IPS-20b (cell line): ENCODE data around the gene INTS2.

Source experiments
- H3K27ac ChIP-seq: one replicate; pipeline ENCODE4 v1.5.1; 2013; ENCODE audit warnings: low read length
- H3K27me3 ChIP-seq: 2 replicates; pipeline ENCODE4 v1.6.1; 2013; ENCODE audit warnings: mild to moderate bottlenecking, low read length, inconsistent platforms; ENCODE audit not compliant: insufficient read depth
- H3K36me3 ChIP-seq: 2 replicates; pipeline ENCODE4 v1.6.1; 2013; ENCODE audit warnings: low read depth, mild to moderate bottlenecking, inconsistent platforms, low read length, moderate library complexity; ENCODE audit not compliant: insufficient read depth
- H3K4me1 ChIP-seq: 2 replicates; pipeline ENCODE4 v1.6.1; 2013; ENCODE audit warnings: mild to moderate bottlenecking, control low read depth, inconsistent platforms, low read length, moderate library complexity; ENCODE audit not compliant: insufficient read depth
- H3K4me3 ChIP-seq: 2 replicates; pipeline ENCODE4 v1.5.1; 2013; ENCODE audit warnings: mild to moderate bottlenecking, low read length, inconsistent platforms
- H3K9ac ChIP-seq: 2 replicates; pipeline ENCODE4 v1.6.1; 2013; ENCODE audit warnings: low read depth, mild to moderate bottlenecking, inconsistent platforms, low read length, moderate library complexity
- H3K9me3 ChIP-seq: 2 replicates; pipeline ENCODE4 v1.6.1; 2013; ENCODE audit warnings: mild to moderate bottlenecking, low read depth, low read length, inconsistent platforms; ENCODE audit not compliant: insufficient read depth

Gene INTS2

DNA sequence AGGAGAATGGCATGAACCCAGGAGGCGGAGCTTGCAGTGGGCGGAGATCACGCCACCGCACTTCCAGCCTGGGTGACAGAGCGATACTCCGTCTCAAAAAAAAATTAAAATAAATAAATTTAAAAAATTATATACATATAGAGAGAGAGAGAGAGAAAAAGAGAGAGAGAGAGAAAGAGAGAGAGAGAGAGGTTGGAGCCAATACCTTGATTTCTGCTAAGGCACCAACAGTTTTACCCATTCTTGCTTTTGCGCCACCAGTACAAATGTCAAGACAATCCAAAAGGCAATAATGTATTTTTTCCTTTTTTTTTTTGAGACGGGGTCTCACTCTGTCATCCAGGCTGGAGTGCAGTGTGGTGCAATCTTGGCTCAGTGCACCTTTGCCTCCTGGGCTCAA lies 81.7 kb downstream of the INTS2 start:
- no peak overlapping the region for H3K9ac ChIP-seq
- peaks cover 75% of the 10 kb centered on the region for H3K36me3 ChIP-seq
- no peaks in the 10 kb centered on the region for H3K4me1 ChIP-seq
- no peaks in the 10 kb centered on the region for H3K27me3 ChIP-seq
- no peak overlapping the region for H3K27ac ChIP-seq
- H3K9me3 ChIP-seq, result no peaks in the 10 kb centered on the region
- no peak overlapping the region for H3K4me3 ChIP-seq

DNA sequence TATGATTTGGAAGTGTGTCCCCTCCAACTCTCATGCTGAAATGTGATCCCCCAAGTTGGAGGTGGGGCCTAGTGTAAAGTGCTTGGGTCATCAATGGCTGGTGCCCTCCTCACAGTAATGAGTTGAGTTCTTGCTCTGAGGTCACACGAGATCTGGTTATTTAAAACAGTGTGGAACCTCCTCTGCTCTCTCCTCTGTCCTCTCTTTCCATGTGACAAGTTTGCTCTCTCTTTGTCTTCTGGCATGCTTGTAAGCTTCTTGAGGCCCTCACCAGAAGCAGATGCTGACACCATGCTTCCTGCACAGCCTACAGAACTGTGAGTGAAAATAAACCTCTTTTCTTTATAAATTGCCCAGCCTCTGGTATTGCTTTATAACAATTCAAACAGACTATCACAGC lies 84.3 kb downstream of the INTS2 start:
- peaks cover 60% of the 10 kb centered on the region for H3K36me3 ChIP-seq
- no peaks in the 10 kb centered on the region for H3K9me3 ChIP-seq
- H3K9ac ChIP-seq, result no peak overlapping the region
- H3K4me3 ChIP-seq, result no peak overlapping the region
- no peak overlapping the region for H3K27ac ChIP-seq
- no peaks in the 10 kb centered on the region for H3K27me3 ChIP-seq
- H3K4me1 ChIP-seq, result no peaks in the 10 kb centered on the region

DNA sequence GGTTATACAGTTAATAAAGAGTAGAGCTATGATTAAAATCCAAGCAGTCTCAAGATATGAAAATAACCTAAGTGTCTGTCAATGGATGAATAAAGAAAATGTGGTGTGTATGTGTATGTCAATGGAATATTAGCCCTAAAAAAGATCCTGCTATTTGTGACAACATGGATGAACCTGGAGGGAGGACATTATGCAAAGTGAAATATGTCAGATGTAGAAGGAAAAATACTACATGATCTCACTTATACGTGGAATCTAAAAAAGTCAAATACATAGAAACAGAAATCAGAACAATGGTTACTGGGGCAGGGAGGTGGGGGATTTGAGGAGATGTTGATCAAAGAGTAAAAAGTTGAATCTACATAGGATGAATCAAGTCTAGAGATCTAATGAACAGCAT lies 84.9 kb downstream of the INTS2 start:
- no peaks in the 10 kb centered on the region for H3K9me3 ChIP-seq
- no peaks in the 10 kb centered on the region for H3K4me1 ChIP-seq
- no peak overlapping the region for H3K9ac ChIP-seq
- H3K4me3 ChIP-seq, result no peak overlapping the region
- H3K27me3 ChIP-seq, result no peaks in the 10 kb centered on the region
- H3K27ac ChIP-seq, result no peak overlapping the region
- peaks cover 59% of the 10 kb centered on the region for H3K36me3 ChIP-seq

DNA sequence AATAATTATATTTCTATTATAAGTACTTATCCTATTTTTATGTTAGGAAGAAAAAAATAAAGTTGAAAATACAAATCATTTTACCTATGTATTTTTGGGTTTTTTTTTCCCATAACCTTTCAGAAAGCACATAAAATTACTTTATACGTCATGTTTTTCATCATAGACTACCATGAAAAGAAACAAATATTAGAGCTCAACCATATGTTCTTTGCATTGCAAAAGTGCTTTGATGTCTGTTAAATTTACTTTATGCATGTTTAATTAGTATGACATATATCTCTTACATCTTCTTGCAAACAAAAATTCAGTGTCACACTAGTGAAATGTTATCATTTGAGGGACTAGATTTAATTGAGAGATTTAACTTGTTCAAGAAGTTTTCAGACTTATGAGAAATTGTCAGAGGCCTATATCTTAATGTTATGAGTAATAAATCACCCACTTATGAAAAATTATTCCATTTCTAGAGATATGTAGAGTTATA lies 88.4 kb downstream of the INTS2 start:
- Histone ChIP-seq H3K4me1 (no peaks in the 10 kb centered on the region; the same call in 1 of the 2 replicates), H3K9ac (no peak overlapping the region), H3K9me3 (no peaks in the 10 kb centered on the region), H3K27ac (no peak overlapping the region), H3K4me3 (no peak overlapping the region), H3K27me3 (no peaks in the 10 kb centered on the region), H3K36me3 (peaks cover 29% of the 10 kb centered on the region)

DNA sequence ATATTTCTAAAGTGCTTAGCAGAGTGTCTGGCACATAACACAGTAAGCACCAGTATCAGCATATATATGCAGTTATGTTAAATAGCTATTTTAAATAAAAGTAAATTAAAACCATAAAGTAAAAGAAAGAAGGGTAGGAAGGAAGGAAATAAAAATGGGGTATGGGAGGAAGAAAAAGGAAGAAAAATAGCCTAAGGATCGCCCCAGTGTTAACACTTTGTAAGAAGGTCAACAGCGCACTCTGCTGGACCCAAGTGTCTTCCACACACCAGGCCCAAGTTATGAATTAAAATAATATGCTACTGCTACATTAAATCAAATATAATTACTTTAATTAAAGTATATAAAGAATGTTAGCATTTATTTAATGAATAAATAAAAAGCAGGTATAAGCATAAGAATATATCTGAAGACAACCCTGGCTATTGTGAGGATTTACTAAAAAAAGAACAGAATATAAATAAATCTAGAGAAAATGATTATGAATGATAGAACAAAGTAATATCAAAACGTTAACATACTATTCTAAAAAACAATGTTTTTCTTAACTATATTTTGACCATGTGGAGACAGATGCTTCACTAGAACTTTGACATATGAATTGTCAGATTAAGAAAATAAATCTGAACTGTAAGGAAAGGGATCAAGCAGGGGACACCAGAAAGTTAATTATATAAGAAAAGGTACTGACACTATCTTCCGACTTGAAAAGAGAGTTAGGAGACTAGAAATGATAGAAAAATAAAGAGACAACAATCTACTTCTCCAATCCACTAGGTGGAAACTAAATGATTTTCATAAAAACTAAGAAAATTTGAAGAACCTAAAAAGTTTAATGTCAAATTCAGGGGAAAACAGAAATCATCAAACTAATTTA lies 90.4 kb downstream of the INTS2 start:
- no peaks in the 10 kb centered on the region for H3K27me3 ChIP-seq
- H3K4me3 ChIP-seq, result no peak overlapping the region
- no peak overlapping the region for H3K9ac ChIP-seq
- H3K36me3 ChIP-seq, result peaks cover 14% of the 10 kb centered on the region; the same call in 1 of the 2 replicates
- no peaks in the 10 kb centered on the region; the same call in 1 of the 2 replicates for H3K4me1 ChIP-seq
- no peak overlapping the region for H3K27ac ChIP-seq
- no peaks in the 10 kb centered on the region for H3K9me3 ChIP-seq

DNA sequence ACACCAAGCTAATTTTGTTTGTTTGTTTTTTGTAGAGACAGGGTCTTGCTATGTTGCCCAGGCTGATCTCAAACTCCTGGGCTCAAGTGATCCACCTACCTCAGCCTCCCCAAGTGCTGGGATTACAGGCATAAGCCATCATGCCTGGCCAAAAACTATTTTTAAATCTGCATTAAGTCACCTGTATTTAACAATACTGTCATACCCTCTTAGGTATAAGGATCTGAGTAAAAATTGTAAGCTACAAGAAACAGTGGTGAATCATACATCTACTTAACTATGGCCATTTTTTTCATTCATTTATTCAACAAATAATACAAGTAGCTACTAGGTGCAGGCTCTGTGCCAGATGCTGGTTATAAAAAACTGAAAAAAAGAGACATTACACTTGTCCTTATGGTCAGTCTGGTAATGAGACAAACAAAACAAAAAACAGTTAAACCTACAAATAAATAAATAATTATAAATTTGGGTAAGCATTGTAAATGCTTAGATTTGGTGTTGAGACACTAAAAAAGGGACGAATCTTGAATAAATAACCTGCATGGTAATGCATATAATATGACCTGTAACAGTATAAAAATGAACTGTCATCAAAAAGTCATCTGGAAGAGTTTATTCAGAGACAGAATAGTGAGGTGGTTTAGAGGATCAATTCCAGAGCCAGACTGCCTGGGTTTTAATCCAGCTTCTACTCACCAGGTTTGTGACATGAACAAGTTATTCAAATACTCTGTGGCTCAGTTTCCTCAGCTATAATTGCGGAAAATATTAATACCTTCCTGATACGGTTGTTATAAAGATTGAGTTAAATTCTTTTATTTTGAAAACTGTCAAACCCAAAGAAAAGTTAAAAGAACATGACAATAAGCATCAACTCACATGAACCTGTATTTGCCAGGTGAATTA lies 91.3 kb downstream of the INTS2 start:
- Histone ChIP-seq H3K9me3 (no peaks in the 10 kb centered on the region), H3K4me3 (no peak overlapping the region), H3K36me3 (peaks cover 6% of the 10 kb centered on the region; the same call in 1 of the 2 replicates), H3K27me3 (no peaks in the 10 kb centered on the region), H3K9ac (no peak overlapping the region), H3K27ac (no peak overlapping the region), H3K4me1 (no peaks in the 10 kb centered on the region; the same call in 1 of the 2 replicates)

DNA sequence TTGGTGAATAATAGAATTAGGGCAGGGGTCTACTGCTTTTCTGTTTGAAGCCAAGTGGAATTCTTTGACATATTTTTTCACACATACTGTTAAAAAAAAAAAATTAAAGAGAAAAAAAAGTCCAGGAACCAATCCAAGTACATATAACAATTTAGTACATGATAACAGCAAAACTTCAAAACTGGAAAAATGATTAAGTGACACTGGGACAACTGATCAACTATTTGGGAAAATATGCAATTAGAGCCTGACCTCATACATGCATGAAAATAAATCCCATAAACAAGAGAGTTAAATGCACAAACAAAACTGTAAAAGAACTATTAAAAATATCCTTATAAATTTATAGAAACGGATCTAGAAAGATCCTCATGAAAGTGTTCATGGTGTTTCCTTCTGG lies 92.2 kb downstream of the INTS2 start:
- Histone ChIP-seq H3K36me3 (0 out of 2 replicates have a peak, but pooled peaks cover 4% of the 10 kb centered on the region), H3K4me3 (no peak overlapping the region), H3K27ac (no peak overlapping the region), H3K27me3 (no peaks in the 10 kb centered on the region), H3K9me3 (no peaks in the 10 kb centered on the region), H3K9ac (no peak overlapping the region), H3K4me1 (no peaks in the 10 kb centered on the region; the same call in 1 of the 2 replicates)

DNA sequence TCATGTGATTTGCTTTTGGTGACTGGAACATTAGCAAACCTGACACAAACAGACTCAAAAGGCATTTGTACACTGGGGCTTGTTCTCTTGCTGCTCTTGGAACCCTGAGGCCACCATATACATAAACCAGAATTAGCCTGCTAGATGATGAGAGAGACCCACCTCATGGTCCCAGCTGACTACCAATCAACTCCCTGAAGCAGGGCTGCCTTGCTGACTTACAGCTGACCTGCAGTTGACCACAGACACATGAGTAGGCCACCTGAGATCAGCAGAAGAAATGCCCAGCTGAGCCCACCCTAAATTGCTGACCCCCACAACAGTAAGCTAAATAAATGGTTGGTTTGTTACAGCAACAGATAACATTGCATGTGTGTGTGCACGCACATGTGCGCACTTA lies 93.2 kb downstream of the INTS2 start:
- H3K4me3 ChIP-seq, result no peak overlapping the region
- no peaks in the 10 kb centered on the region for H3K9me3 ChIP-seq
- no peaks in the 10 kb centered on the region; the same call in 1 of the 2 replicates for H3K4me1 ChIP-seq
- H3K27me3 ChIP-seq, result no peaks in the 10 kb centered on the region
- H3K36me3 ChIP-seq, result 0 out of 2 replicates have a peak, but pooled peaks cover 4% of the 10 kb centered on the region
- H3K9ac ChIP-seq, result no peak overlapping the region
- no peak overlapping the region for H3K27ac ChIP-seq

DNA sequence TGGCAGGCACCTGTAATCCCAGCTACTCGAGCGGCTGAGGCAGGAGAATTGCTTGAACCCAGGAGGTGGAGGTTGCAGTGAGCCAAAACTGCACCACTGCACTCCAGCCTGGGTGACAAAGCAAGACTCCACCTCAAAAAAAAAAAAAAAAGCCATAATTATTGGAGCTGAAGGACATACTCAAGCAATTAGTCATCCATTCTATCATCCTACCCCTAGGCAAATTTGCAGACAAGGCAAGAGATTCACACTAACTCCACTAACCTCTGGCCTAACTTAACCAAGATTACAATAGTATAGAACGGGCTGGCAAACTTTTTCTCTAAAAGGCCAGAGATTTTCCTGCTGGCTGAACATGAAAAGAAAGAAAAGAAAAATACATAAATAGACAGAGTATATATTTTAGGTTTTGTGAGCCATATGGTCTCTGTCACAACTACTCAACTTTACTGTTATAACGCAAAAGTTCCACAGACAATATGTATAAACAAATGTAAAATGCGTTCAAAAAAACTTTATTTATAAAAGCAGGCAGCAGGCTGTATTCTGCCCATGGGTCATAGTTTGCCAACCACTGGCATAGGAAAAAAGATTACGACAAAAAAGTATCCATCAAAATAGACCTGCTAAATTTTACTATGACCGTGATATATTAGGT lies 94.1 kb downstream of the INTS2 start:
- no peaks in the 10 kb centered on the region for H3K27me3 ChIP-seq
- H3K36me3 ChIP-seq, result 0 out of 2 replicates have a peak, but pooled peaks cover 8% of the 10 kb centered on the region
- H3K9ac ChIP-seq, result no peak overlapping the region
- no peak overlapping the region for H3K4me3 ChIP-seq
- H3K27ac ChIP-seq, result no peak overlapping the region
- no peaks in the 10 kb centered on the region for H3K9me3 ChIP-seq
- H3K4me1 ChIP-seq, result no peaks in the 10 kb centered on the region; the same call in 1 of the 2 replicates

DNA sequence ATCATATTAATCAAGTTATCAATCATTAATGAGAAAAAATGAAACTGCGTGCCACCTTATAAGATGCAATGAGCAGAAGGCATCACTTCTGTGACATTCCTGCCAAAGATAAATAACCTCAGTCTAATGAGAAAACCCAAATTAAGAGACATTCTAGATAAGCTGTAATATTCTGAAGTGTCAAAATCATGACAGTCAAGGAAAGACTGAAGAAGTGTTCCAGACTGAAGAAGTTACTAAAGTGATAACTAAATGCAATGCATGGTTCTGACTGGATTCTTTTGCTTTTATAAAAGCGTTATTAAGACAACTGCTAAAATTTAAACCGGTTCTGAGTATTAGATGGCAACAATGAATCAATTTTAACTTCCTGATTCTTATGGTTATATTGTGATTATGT lies 95.3 kb downstream of the INTS2 start:
- Histone ChIP-seq H3K4me1 (no peaks in the 10 kb centered on the region; the same call in 1 of the 2 replicates), H3K9me3 (peaks cover 8% of the 10 kb centered on the region; the same call in 1 of the 2 replicates), H3K36me3 (peaks cover 20% of the 10 kb centered on the region)

DNA sequence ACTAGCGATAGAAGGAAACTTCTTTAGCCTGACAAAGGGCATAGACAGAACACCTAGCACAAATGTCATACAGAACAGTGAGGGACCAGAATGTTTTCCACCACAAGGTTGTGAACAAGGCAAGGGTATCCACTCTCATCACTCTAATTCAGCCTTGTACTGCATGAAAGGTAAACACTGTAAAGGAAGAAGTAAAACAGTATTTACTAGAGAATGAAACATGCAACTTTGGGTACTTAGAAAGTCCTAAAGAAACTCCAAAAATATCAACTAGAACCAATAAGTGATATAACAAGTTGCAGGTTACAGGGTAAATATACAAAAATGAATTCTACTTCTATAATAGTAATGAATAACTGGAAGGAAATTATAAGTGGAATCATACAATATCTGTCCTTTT lies 96.7 kb downstream of the INTS2 start:
- Histone ChIP-seq H3K4me1 (no peaks in the 10 kb centered on the region; the same call in 1 of the 2 replicates), H3K9me3 (peaks cover 8% of the 10 kb centered on the region; the same call in 1 of the 2 replicates), H3K9ac (no peak overlapping the region), H3K4me3 (no peak overlapping the region), H3K27me3 (no peaks in the 10 kb centered on the region), H3K36me3 (peaks cover 20% of the 10 kb centered on the region), H3K27ac (no peak overlapping the region)

More for the DNA sequence above, 95.3 kb downstream of the INTS2 start:
- no peak overlapping the region for H3K4me3 ChIP-seq
- H3K27ac ChIP-seq, result no peak overlapping the region
- no peaks in the 10 kb centered on the region for H3K27me3 ChIP-seq
- H3K9ac ChIP-seq, result no peak overlapping the region
